IMR-90 (cell line): ENCODE measurements around the gene HDHD5. TPM values are rescaled to one million over a fixed set of nuclear protein-coding genes. Genes with fewer than 3 reads are reported as not detected.

ENCODE experiments used
- ATAC-seq: fragments of 200-7000 bp; cut with Tn5 transposase; 2 replicates; pipeline ENCODE4 v1.9.1; 2020; ENCODE audit warnings: low read depth, mild to moderate bottlenecking, moderate library complexity
- BruUV-seq: library from RNA; stranded (reverse); fragments of 400-500 nt; replicated peaks from 2 replicates; lab custom pipeline; 2021; lab: Mats Ljungman, UMichigan
- CTCF ChIA-PET: fragments of 300-600 bp; formaldehyde crosslinking; extraction: SDS; loops from one replicate; lab custom pipeline; 2021; ENCODE audit warnings: antibody characterized with exemption; lab: Yijun Ruan, JAX
- POLR2A ChIA-PET: fragments of 300-600 bp; sonication (Branson Sonifier 250); formaldehyde crosslinking; loops from one replicate; lab custom pipeline; 2022; ENCODE audit warnings: antibody characterized with exemption; ENCODE audit not compliant: unreplicated experiment; lab: Charles Lee
- DNase-seq: peaks from one replicate; pipeline ENCODE4 v3.0.0; 2013
- H2AFZ ChIP-seq: replicated peaks from 2 replicates; pipeline ENCODE3; 2013; ENCODE audit warnings: low read length, mild to moderate bottlenecking; ENCODE audit not compliant: poor library complexity
- H2AK5ac ChIP-seq: 2 replicates; pipeline ENCODE4 v1.6.1; 2013; ENCODE audit warnings: low read depth, low read length, inconsistent platforms
- H2AK9ac ChIP-seq: replicated peaks from 2 replicates; pipeline ENCODE3; 2013; ENCODE audit warnings: mild to moderate bottlenecking, low read depth, low read length, moderate library complexity; ENCODE audit not compliant: poor library complexity
- H2BK120ac ChIP-seq: 2 replicates; pipeline ENCODE4 v1.6.1; 2013; ENCODE audit warnings: low read depth, low read length, inconsistent platforms
- H2BK15ac ChIP-seq: 3 replicates; pipeline ENCODE4 v1.6.1; 2013; ENCODE audit warnings: low read depth, low read length, inconsistent platforms
- H2BK20ac ChIP-seq: 2 replicates; pipeline ENCODE4 v1.6.1; 2013; ENCODE audit warnings: low read depth, mild to moderate bottlenecking, inconsistent platforms, low read length, moderate library complexity
- H2BK5ac ChIP-seq: 2 replicates; pipeline ENCODE4 v1.6.1; 2013; ENCODE audit warnings: mild to moderate bottlenecking, low read depth, low read length, inconsistent platforms; ENCODE audit not compliant: poor library complexity, severe bottlenecking
- H3K14ac ChIP-seq: replicated peaks from 2 replicates; pipeline ENCODE4 v1.6.1; 2013; ENCODE audit warnings: low read depth, low read length, inconsistent platforms
- H3K18ac ChIP-seq: 2 replicates; pipeline ENCODE4 v1.6.1; 2013; ENCODE audit warnings: low read depth, low read length, control low read depth
- H3K23ac ChIP-seq: 2 replicates; pipeline ENCODE4 v1.6.1; 2013; ENCODE audit warnings: low read depth, low read length, inconsistent platforms
- H3K27ac ChIP-seq: 2 replicates; pipeline ENCODE4 v1.5.1; 2013; ENCODE audit warnings: mild to moderate bottlenecking, control low read depth, low read length; ENCODE audit not compliant: insufficient read depth
- H3K27me3 ChIP-seq: 2 replicates; pipeline ENCODE4 v1.6.1; 2013; ENCODE audit warnings: low read length; ENCODE audit not compliant: control insufficient read depth, insufficient read depth
- H3K36me3 ChIP-seq: 2 replicates; pipeline ENCODE4 v1.6.1; 2013; ENCODE audit warnings: low read length, mixed read lengths; ENCODE audit not compliant: control insufficient read depth, insufficient read depth
- H3K4ac ChIP-seq: 2 replicates; pipeline ENCODE4 v1.6.1; 2013; ENCODE audit warnings: low read depth, low read length, inconsistent platforms
- H3K4me1 ChIP-seq: 2 replicates; pipeline ENCODE4 v1.6.1; 2013; ENCODE audit warnings: low read length, mixed read lengths; ENCODE audit not compliant: control insufficient read depth, insufficient read depth
- H3K4me2 ChIP-seq: 2 replicates; pipeline ENCODE4 v1.6.1; 2013; ENCODE audit warnings: low read depth, mild to moderate bottlenecking, control low read depth, low read length, moderate library complexity
- H3K4me3 ChIP-seq: 2 replicates; pipeline ENCODE4 v1.5.1; 2013; ENCODE audit warnings: low read depth, mild to moderate bottlenecking, control low read depth, low read length, moderate library complexity; ENCODE audit not compliant: insufficient read depth
- H3K56ac ChIP-seq: 2 replicates; pipeline ENCODE4 v1.6.1; 2013; ENCODE audit warnings: low read length, inconsistent platforms; ENCODE audit not compliant: insufficient read depth; ENCODE audit errors: extremely low read depth
- H3K79me1 ChIP-seq, 2 experiments: 2 replicates each; pipeline ENCODE4 v1.6.1; 2013; ENCODE audit warnings: low read length in 2 of 2, inconsistent platforms in 1 of 2, low read depth in 1 of 2
- H3K9ac ChIP-seq: 2 replicates; pipeline ENCODE4 v1.6.1; 2013; ENCODE audit warnings: low read depth, low read length, control low read depth
- H3K9me1 ChIP-seq: 2 replicates; pipeline ENCODE4 v1.6.1; 2013; ENCODE audit warnings: low read length, inconsistent platforms; ENCODE audit not compliant: insufficient read depth
- H3K9me3 ChIP-seq: 2 replicates; pipeline ENCODE4 v1.6.1; 2013; ENCODE audit warnings: low read length; ENCODE audit not compliant: control insufficient read depth, insufficient read depth
- H4K20me1 ChIP-seq: 2 replicates; pipeline ENCODE4 v1.6.1; 2013; ENCODE audit warnings: low read length, inconsistent platforms; ENCODE audit not compliant: insufficient read depth
- H4K5ac ChIP-seq: 2 replicates; pipeline ENCODE4 v1.6.1; 2013; ENCODE audit warnings: mild to moderate bottlenecking, low read depth, low read length, control low read depth
- H4K8ac ChIP-seq, 2 experiments: 2 replicates each; pipeline ENCODE4 v1.6.1; 2013; ENCODE audit warnings: low read depth in 2 of 2, low read length in 2 of 2, control low read depth in 1 of 2, inconsistent platforms in 1 of 2
- H4K91ac ChIP-seq: 2 replicates; pipeline ENCODE4 v1.6.1; 2013; ENCODE audit warnings: low read depth, low read length, inconsistent platforms; ENCODE audit not compliant: insufficient read depth
- POLR2A ChIP-seq: IDR thresholded peaks from 2 replicates; pipeline ENCODE4 v1.6.1; 2012; ENCODE audit warnings: mild to moderate bottlenecking, low read depth, low read length
- RCOR1 ChIP-seq: IDR thresholded peaks from 2 replicates; pipeline ENCODE4 v1.6.1; 2012; ENCODE audit warnings: mild to moderate bottlenecking, low read length, improper control_type of control experiment; ENCODE audit not compliant: insufficient replicate concordance
- WGBS, 2 experiments: methylation state at CpG; one replicate each; pipeline versions ENCODE4 v1.1.5 to v1.1.7; 2013; ENCODE audit warnings: missing lambda C conversion rate in 2 of 2; ENCODE audit not compliant: insufficient read length in 1 of 2; ENCODE audit errors: extremely low coverage in 2 of 2; 5-methylcytosine and 5-hydroxymethylcytosine counted together
- dilution Hi-C: fragments of 300-500 bp; cut with HindIII; formaldehyde crosslinking; loops from one replicate; pipeline ENCODE4 v1.14.3; 2018; ENCODE audit warnings: low sequenced_read_pairs; ENCODE audit not compliant: unreplicated experiment
- in situ Hi-C: fragments of 300-500 bp; cut with MboI; formaldehyde crosslinking; loops from 3 replicates; pipeline ENCODE4 v1.14.3; 2019; ENCODE audit warnings: low sequenced_read_pairs, inconsistent platforms, mixed read lengths
- intact Hi-C: fragments of 100-400 bp; cut with micrococcal nuclease; formaldehyde crosslinking; loops from 2 replicates; pipeline ENCODE4 v1.10.0; 2022
- polyA plus RNA-seq, 3 experiments: library from polyadenylated mRNA; depleted of rRNA; stranded (reverse); fragments of >200 nt; gene quantifications; 2 replicates each; pipeline ENCODE4 v1.2.3, GENCODE V29; 2012; ENCODE audit warnings: low replicate concordance in 1 of 3
- total RNA-seq: library from RNA; depleted of rRNA; stranded (reverse); fragments of >200 nt; gene quantifications from 2 replicates; pipeline ENCODE4 v1.2.3, GENCODE V29; 2012
- TF ChIP-seq, protein P1 (sequence below): conservative IDR thresholded peaks from 2 replicates; pipeline ENCODE4 v1.5.1; 2012; ENCODE audit warnings: mild to moderate bottlenecking, low read depth, low read length, improper control_type of control experiment

Gene HDHD5
- total and polyA plus RNA-seq, 2 of the 4 experiments (the other 2 are of a cell fraction): 31.9 to 37.5 TPM

DNA sequence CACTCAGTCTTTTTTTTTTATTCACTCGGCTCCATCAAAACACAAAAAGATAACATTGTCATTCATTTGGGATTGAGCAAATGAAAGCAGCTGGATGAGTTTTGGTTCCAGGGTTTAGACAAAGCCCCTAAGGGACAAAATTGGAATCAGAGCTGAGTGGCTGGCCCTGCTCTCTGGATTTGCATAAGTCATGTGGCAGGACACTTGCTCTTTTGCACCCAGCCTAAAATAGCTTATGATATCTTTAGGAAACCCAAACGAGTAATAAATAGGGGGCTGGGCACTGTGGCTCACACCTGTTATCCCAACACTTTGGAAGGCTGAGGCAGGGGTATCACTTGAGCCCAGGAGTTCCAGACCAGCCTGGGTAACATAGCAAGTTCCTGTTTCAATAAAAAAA lies 27.0 kb downstream of the HDHD5 start:
- Histone ChIP-seq H3K9me1 (no peaks in the 10 kb centered on the region), H2BK15ac (no peak overlapping the region), H2BK20ac (no peak overlapping the region), H2AK9ac (no peak overlapping the region), H2BK120ac (no peak overlapping the region), H3K14ac (no peak overlapping the region), H2AFZ (no peak overlapping the region), H3K27ac (no peak overlapping the region), H3K9me3 (no peaks in the 10 kb centered on the region), H3K23ac (no peak overlapping the region), H3K9ac (no peak overlapping the region), H3K79me1 (no peaks in the 10 kb centered on the region), H4K91ac (no peak overlapping the region), H4K5ac (no peak overlapping the region), H3K4ac (no peak overlapping the region), H4K20me1 (no peaks in the 10 kb centered on the region; the same call in 1 of the 2 replicates), H2BK5ac (no peak overlapping the region), H4K8ac (no peak overlapping the region), H3K4me1 (no peaks in the 10 kb centered on the region), H2AK5ac (no peak overlapping the region), H3K56ac (no peak overlapping the region), H3K18ac (no peak overlapping the region), H3K4me2 (no peak overlapping the region), H3K4me3 (no peak overlapping the region), H3K36me3 (peaks cover 2% of the 10 kb centered on the region; the same call in 1 of the 2 replicates), H3K27me3 (no peaks in the 10 kb centered on the region)
- BruUV-seq: no TSS peak
- DNase-seq (no peak), ATAC-seq (no peak)
- no peak for TF ChIP-seq RCOR1
- TF ChIP-seq, protein P1, sequence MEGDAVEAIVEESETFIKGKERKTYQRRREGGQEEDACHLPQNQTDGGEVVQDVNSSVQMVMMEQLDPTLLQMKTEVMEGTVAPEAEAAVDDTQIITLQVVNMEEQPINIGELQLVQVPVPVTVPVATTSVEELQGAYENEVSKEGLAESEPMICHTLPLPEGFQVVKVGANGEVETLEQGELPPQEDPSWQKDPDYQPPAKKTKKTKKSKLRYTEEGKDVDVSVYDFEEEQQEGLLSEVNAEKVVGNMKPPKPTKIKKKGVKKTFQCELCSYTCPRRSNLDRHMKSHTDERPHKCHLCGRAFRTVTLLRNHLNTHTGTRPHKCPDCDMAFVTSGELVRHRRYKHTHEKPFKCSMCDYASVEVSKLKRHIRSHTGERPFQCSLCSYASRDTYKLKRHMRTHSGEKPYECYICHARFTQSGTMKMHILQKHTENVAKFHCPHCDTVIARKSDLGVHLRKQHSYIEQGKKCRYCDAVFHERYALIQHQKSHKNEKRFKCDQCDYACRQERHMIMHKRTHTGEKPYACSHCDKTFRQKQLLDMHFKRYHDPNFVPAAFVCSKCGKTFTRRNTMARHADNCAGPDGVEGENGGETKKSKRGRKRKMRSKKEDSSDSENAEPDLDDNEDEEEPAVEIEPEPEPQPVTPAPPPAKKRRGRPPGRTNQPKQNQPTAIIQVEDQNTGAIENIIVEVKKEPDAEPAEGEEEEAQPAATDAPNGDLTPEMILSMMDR: no peak
- TF ChIP-seq POLR2A: no peak
- in situ Hi-C loops: no loop called here
- ChIA-PET POLR2A (no interaction called here), CTCF (no interaction called here)
- WGBS, 2 experiments: no CpG with 5 or more reads among the region's 2 CpGs
- intact Hi-C loops: no loop called here
- dilution Hi-C loops: no loop called here
